GM18502 (cell line): ENCODE results near the gene SYDE2.
"Not testable (repeated sequence)": the region's sequence is repeated elsewhere in the genome, so short reads cannot be mapped to it uniquely, and the experiment has no call there.

Experiments used
- ATAC-seq: cut with Tn5 transposase; IDR thresholded peaks from one replicate; pipeline ENCODE4 v1.9.1; 2021; ENCODE audit warnings: mild to moderate bottlenecking; ENCODE audit not compliant: unreplicated experiment, poor library complexity

SYDE2 gene, protein sequence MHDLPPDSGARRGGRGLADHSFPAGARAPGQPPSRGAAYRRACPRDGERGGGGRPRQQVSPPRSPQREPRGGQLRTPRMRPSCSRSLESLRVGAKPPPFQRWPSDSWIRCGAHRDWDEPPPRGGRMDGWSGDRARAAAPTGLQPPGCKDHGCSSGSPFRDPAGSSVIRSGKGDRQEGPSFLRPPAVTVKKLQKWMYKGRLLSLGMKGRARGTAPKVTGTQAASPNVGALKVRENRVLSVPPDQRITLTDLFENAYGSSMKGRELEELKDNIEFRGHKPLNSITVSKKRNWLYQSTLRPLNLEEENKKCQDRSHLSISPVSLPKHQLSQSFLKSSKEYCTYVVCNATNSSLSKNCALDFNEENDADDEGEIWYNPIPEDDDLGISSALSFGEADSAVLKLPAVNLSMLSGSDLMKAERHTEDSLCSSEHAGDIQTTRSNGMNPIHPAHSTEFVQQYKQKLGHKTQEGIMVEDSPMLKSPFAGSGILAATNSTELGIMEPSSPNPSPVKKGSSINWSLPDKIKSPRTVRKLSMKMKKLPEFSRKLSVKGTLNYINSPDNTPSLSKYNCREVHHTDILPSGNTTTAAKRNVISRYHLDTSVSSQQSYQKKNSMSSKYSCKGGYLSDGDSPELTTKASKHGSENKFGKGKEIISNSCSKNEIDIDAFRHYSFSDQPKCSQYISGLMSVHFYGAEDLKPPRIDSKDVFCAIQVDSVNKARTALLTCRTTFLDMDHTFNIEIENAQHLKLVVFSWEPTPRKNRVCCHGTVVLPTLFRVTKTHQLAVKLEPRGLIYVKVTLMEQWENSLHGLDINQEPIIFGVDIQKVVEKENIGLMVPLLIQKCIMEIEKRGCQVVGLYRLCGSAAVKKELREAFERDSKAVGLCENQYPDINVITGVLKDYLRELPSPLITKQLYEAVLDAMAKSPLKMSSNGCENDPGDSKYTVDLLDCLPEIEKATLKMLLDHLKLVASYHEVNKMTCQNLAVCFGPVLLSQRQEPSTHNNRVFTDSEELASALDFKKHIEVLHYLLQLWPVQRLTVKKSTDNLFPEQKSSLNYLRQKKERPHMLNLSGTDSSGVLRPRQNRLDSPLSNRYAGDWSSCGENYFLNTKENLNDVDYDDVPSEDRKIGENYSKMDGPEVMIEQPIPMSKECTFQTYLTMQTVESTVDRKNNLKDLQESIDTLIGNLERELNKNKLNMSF

DNA sequence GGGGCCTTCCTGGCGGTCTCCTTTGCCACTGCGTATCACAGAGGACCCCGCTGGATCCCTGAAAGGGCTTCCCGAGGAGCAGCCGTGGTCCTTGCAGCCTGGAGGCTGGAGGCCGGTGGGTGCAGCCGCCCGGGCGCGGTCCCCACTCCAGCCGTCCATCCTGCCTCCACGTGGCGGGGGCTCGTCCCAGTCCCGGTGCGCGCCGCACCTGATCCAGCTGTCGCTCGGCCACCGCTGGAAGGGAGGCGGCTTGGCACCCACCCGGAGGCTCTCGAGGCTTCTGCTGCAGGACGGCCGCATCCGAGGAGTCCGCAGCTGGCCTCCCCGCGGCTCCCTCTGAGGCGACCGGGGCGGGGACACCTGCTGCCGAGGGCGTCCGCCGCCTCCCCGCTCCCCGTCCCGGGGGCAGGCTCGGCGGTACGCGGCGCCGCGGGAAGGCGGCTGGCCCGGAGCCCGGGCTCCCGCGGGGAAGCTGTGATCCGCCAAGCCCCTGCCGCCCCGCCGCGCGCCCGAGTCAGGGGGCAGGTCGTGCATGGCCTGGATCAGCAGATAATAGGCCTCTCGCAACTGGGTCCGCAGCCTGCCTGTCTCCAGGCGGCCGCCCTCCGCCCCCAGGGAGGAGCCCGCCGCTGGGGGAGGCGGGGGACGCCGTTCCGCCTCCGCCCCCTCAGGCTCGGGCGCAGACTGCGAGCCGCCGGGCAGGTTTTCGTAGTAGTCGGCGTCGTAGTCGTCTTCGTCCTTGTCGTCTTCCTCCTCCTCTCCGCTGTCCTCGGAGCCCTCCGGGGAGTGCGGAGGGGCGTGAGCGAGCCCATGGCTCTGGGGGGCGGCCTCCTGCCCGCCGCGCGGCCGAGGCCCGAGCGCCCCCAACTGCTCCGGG lies at the start of gene SYDE2:
Gene SYDE2 (minus strand): TSS at position 554 of the 877 bp plus-strand sequence. CDS start 20 bp downstream, at position 534.
- ATAC-seq, result peak; percentile 87

DNA sequence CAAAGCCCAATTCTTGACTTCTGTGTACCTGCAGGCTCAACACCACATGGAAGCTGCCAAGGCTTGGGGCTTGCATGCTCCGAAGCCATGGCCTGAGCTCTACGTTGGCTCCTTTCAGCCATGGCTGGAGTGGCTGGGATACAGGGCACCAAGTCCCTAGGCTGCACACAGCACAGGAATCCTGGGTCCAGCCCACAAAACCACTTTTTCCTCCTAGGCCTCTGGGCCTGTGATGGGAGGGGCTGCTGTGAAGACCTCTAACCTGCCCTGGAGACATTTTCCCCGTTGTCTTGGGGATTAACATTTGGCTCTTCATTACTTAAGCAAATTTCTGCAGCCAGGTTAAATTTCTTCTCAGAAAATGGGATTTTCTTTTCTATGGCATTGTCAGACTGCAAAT lies 48.2 kb upstream of the SYDE2 start:
- ATAC-seq, result not testable (repeated sequence)

DNA sequence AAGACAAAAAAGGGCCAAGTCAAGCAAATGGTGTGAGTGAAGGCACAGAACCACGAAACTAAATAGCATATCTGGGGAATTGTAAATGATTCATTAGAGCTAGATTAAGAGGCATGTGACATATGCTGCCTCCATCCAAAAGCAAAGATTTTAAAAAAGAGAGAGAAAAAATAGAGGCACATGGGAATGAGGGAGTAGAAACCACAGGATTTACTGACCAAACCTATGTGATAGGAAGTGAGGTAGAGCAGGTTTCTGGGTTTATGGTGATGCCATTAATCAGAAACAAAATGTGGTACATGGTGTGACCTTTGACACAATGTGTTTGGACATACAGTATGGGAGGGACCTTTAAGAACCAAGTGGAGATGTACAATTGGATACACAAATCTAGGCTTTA lies 45.1 kb upstream of the SYDE2 start:
- ATAC-seq, result no peak

DNA sequence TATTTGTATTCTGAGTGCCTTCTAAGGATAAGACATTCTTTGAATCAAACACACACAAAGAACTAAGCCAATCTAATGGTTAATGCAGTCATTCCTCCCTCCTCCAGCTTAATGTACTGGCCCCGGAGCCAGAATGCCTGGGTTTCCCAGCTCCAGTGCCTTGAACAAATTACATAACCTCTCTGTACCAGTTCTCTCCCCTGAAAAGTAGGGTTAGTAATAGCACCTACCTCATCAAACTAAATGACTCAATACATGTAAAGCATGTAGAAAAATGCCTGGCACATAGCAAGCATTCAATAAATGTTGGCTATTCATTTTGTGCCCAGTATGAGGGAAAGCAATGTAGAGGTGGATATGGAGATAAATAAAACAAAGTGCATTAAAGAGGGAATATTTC lies 44.6 kb upstream of the SYDE2 start:
- no peak for ATAC-seq

DNA sequence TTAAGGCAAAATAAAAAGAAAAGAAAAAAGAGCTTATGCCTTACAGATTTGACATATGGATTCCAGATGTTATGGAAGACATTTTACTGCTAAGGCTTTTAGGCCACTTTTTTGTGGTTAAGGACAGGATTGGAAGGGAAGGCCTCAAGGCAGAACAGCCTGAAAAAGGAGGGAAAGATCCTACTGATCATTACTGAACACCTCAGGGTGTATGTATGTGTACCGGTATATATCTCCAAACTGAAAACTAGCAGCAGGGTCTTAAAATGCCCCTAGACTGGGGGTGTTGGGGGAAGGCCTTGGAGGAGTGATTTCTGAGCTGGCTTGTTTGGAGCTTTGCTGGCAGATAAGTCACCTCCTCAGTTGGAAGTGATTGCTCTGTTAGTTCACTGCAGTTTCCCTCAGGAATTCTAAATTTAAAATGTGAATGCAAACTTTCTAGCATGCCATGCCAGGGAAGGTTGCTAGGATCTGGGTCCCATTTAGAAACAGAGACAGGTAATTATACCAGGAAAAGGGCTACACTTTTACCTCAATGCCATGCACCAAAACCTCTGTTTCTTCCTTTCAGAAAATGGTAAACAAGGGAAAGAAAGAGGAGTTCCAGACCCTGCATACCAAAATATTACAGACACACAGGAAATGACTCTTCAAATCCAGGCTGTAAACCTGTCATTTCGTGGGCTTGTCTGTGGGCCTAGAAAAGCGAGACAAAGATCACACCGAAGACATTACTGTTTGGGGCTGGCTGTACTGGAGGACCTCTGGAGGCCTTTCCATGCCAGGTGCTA lies 43.6 kb upstream of the SYDE2 start:
- ATAC-seq, result no peak

DNA sequence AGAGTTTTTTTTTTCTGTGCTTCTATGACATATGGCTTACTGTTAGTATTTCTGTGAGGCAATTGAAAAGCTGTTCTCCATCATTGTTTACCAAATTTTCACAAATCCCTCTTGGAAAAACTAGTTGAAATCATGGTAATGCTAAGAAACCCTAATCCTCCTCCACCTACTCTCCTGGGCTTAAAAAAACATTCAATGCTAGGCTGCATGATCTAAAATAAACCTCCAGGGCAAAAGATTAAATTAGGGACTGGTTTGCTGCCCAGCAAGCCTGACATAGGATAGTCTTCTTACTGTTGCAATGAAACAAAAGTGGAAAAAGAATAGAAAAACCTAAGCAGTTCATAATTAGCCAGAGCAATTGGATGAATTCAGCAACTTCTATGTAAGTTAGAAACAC lies 42.6 kb upstream of the SYDE2 start:
- ATAC-seq, result no peak

DNA sequence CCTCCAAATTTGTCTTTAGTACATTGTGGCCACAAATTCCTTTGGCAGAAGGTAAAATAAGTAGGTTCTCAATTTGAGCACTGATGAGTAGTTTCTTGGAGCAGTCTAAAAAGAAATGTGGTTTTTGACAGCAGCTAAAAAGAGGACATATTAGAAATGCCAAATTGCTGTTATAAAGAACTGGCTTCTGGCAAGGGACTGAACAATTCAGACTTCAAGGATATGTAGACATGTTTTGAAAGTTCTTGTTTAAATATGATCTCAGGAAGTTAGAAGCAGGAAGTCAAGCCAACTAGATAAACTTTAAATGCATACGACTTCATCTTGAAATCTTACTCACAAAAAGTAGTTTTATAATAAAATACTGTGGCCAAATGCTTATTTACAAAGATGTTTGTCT lies 39.8 kb upstream of the SYDE2 start:
- no peak for ATAC-seq

DNA sequence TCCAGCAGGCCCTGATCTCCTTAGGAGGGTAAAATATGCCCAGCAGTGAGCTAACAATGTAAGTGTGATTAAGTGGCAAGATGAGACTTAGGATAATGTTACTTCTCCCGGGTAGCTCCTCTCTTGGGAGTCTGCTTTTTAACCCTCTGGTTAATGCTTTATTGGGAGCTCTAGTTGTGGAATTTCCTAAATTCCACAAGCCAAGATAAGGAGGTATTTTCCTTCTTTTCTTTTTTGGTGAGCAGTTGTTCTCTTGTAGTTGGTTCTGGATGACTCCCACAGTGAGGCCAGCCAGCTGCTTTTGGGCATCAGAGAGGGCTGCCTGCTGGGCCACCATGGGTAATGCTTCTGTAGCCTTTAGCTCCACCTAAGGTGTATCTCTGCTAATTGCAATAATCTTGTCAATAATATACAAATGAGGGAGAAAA lies 39.4 kb upstream of the SYDE2 start:
- ATAC-seq, result peak; percentile 55

DNA sequence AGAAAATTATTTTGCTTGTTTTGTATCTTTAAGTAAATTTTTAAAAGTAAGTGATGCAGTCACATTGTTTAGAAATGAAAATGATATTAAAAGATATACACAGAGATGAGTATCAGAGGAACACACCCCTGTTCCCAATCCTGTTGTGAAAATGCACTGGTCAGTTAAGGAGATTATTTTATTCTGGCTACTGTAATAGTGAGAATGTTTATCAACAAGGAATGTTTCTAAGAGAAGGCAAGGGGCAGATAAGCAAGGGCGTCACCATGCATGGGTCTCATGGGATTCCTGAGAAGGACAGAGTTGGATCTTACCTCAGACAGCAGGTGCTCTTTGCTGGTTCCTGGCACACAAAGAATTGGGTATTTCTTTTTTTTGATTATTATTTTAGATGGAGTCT lies 36.8 kb upstream of the SYDE2 start:
- no peak for ATAC-seq

DNA sequence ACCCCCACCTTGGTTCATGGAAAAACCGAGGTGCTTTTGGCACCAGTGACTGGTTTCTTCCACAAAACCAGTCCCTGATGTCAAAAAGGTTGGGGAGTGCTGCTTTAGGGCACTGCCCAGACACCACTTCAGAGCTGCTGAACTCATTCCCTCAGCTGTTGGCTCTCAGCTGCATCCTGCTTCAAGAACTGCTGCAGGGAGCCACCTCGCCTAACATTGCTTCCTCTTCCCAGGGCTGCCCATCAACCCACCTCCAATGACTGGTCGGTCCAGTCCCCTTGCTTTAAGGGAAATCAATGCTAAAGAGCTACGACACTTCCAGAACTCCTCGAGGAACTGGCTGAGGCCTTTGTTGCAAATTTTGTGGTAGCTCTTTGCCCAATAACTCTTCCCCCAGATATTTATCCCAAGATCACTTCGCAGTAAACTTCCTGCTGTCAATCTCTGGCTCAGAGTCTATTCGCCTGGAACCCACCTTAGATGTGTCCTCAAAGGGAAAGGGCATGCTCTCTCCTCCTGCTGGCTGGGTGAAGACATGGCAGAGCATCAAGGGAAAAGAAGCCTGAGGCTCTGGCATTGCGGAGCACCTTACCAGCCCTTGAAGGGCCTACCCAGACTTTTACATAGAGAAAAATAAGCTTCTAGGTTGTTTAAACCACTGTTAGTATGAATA lies 29.6 kb upstream of the SYDE2 start:
- ATAC-seq, result no peak

DNA sequence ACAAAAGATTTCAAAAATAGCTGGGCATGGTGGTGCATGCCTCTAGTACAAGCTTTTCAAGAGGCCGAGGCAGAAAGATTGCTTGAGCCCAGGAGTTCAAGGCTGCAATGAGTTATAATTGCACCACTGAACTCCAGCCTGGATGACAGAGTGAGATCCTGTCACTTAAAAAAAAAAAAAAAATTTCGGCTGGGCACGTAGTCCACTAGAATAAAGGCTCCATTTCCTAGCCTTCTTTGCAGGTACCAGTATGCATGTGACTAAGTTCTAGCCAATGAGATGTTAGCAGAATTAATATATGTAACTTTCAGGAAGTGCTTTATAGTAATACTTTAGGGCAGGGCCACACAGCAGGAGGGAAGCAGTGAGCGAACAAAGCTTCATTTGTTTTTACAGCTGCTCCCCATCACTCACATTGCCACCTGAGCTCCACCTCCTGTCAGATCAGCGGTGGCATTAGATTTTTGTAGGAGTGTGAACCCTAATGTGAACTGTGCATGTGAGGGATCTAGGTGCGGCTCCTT lies 28.8 kb upstream of the SYDE2 start:
- ATAC-seq, result no peak

DNA sequence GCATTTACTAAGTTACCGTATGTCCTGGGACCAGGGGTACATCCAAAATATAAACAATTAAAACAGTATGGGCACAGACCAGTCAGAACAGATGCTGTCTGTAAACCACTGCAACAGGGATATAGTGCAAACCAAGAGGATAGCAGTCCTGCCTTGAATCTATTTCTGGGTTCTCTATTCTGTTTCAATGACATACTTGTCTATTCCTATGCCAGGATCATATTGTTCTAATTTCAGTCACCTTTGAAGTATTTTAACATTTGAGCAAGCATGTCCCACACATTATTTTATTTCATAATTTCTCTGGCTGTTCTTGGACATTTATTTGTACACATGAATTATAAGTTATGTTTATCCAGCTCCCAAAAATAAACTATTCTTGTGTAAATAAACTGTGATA lies 28.2 kb upstream of the SYDE2 start:
- no peak for ATAC-seq

DNA sequence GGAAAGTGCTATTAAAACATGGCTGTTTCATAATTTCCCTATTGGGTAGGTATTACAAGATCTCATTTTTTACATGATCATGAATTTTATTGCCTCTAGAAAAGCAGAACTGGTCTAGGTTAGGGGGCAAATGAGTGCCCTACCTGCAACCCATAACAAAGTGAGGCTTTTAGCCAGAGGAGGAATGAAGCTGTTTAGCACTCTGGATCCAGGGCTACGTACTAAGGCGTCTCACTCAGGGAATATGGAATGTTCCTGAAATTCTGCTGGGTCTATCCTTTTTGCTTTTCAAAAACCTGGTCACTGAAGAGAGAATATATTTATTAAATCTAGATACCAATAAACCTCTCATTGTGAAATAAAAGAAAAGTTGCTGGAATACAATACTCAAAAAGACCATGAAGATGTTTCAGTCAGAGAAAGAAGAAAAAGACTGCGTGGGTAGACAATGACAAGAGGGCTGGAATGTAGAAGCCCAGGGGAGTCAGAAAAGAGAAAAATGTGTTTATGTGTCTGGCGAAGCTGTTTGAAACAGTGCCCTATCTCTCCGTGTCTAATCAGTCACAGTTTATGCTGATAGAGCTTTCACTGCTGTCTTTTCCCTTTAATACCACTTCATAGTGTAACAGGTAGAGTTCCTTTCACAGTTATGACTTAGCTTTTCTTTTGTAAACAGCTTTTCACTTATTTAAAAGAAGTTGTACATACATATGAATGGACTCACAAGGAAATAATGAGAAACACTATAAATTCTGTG lies 25.0 kb upstream of the SYDE2 start:
- no peak for ATAC-seq

DNA sequence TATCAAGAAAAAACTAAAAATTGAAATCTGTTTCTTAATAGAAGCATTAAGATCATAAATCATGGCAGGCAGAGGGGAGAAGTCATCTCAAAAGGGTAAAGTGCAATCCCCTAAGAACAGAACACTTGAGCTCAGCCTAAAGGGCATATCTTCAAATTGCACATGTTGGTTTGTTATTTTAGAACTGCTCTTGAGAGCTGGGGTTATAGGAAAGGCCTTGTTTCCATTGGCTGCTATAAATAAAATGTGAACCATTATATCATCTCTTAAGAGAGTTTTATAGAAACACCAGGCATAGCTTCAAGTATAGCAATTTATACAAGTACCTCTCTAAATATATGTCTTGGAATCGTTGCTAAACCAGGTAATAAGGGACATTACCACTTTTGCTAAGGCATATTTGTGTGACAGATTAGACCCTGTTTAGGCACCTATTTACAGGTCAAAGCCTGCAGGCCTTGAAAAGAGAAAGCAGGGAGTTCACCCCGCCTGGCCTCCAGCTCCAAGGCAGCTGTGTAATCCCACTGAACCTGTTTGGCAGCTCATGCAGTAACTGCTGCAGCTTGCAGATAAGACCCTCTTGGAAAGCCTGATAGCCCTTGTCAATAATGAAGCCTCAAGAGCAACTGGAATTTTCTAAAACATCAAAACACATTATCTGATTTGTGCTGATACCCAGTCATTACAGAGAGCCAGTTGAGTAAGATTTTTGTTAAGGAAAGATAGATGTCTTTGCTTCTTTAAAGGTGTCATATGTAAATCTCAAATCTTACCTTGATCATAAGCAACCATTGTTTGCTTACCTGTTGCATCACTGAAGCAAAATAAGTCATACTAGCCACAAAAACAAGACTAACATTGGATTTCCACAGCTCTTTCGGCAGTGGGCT lies 24.2 kb upstream of the SYDE2 start:
- ATAC-seq, result no peak

DNA sequence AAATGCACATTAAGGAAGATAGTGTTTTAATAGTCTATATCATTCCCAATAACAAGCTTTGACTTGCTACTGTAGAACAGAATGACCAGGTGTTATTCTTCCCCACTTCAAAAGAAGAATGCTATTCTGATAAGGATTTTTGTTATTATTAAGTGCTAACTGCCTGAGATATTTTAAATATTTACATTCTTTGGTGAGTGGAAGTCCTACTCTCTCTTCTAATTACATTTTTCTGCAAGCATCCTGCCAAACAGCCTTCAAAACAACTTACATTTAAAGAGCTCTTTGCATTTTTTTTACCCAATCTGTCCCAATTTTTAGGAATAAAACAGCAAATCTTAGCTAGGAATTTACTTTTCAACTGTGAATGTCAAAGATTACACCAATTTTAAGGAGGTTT lies 23.5 kb upstream of the SYDE2 start:
- ATAC-seq, result no peak

DNA sequence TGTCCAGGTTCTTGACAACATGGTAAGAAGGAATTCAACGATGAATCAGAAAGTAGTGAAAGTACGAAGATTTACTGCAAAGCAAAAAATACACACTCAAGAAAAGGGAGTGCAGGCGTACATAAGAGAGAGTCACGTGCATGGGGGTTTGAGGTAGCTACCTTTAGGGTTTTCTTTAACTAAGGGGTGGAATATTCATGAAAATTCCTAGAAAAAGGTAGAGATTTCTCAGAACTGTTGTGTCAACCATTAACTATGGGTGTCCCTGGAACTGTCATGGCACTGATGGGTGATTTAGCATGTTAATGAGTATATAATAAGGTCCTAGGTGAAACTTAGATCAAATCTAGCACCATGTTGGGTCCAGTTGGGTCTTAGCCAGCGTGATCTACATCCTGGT lies 22.5 kb upstream of the SYDE2 start:
- no peak for ATAC-seq

DNA sequence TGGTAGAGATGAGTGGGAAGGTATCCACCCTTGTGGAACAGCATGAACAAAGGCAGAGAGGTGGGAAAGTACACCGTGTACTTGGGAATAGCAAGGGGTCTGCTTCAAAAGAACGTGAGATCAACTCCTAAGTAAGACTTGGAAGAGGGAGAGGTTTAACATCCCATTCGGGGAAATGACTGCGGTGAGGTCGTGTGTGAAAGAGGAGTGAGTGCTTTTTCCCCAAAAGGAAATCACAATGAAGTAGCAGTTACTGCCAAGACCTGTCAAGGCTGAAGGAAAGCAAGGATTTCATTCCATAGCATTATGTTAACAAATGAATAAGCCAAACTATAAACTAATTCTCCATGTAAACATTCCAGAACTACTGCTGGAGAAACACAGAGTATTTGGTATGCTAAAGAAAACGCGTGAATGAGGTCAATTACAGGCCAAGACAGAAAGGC lies 20.0 kb upstream of the SYDE2 start:
- ATAC-seq, result no peak
